ENCODE data around the gene PACRG.

PACRG gene

DNA sequence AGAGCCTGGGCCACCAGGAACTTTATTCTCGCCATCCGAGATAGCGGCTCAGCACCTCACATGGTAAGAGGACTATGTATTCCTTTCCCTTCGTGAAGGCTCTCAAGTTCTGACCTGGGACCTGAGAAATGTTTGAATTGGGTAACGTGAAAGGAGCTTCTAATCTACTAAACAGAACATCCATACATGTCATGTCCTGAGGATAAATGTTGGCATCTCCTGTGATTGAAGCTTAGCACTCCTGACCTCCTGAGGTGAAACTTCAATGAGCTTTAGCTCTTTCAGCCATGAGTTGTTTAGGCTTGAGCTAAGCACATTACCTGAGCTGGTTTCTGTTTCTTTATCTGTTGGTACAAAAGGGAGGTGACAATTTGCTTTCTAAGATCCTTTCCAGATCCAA is 280.9 kb downstream of the PACRG start:
- DNase-seq (ENCODE audit: low spot score): no peak

DNA sequence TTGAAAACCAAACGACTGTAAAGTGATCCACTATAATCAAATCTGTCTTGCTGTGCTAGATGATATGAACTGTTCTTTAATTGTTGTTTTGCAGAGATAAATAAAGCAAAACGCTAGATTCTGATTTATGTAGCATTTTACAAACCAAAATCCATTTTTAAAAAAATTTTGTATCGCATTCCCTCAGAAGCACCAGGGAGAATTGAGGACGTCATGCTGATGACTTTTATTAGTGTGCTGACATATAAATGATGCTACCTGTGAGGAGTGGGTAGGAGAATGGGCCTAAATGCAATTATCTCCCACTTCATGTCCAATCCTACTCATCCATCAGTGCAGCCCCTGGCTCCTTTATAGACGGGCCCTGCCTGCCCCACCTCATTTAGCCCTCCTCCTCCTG is 282.4 kb downstream of the PACRG start:
- DNase-seq (ENCODE audit: low spot score): no peak

DNA sequence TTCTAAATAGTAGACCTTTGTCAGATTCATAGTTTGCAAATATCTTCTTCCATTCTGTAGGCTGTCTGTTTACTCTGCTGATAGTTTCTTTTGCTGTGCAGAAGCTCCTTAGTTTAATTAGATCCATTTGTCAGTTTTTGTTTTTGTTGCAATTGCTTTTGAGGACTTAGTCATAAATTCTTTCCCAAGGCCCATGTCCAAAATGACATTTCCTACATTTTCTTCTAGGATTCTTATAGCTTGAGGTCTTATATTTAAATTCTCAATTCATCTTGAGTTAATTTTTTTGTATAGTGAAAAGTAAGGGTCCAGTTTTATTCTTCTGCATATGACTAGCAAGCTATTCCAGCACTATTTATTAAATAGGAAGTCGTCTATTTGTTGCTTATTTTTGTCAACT is 287.0 kb downstream of the PACRG start:
- DNase-seq (ENCODE audit: low spot score): no peak

DNA sequence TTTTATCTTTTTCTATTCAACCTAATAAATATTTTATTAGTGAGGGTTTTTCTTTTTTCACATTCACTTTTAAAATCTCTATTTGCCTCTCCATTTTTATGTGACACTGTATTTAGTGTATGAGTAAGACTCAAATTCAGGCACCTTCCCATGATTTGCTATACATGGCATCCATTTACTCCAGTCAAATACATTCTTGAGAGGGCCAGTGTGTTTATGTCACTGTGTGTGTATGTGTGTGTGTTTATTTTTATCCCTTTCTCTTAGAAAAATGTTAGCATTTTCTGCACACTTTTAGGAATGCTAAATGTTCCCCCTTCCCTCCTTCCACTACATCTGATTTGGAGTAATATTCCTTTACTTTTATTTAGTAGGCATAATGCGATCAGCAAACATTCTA is 290.0 kb downstream of the PACRG start:
- DNase-seq (ENCODE audit: low spot score): no peak

DNA sequence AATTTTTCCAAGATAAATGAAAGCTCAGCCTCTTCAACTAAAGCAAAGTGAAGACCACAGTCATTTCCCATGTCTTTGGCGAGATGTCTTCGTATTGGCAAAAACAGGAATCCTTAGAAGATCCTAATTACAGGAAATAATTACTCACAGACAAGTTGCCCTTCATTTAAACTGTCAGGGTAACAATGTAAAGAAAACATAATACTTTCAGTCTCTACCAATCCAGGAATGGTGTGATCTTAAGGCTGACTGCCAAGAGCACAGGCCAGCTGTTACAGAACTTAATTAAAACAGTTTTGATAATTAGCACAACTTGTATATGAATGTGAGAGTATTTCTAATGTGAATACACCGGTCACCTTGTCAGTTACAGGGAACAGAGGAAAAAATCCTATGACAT is 292.2 kb downstream of the PACRG start:
- DNase-seq (ENCODE audit: low spot score): no peak

DNA sequence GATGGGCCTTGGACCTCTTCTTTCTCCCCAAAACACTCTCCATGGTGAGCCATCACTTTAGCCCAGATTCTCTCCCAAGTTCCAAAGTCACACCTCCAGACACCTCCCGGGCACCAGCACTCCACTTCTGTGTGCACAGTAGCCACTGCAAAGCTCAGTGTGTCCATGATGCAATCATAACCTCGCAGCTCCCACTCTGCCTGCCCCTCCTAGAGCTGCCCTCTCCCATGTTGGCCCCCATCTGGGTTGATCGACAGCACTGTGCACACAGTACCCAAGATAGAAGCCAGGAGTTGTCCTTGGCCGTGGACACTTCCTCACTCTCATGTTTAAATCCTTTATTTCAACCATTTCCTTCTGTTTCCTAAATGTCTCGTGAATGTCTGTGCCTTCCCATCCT is 293.3 kb downstream of the PACRG start:
- no peak for DNase-seq (ENCODE audit: low spot score)

DNA sequence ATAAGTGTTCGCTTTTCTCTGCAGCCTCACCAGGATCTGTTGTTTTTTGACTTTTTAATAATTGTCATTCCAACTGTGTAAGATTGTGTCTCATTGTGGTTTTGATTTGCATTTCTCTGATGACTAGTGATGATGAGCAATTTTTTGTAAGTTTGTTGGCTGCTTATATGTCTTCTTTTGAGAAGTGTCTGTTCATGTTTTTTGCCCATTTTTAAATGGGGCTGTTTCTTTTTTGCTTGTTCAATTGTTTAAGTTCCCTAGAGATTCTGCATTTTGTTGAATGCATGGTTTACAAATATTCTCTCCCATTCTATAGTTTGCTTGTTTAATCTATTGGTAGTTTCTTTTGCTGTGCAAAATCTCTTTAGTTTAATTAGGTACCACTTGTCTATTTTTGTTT is 295.9 kb downstream of the PACRG start:
- no peak for DNase-seq (ENCODE audit: low spot score)

DNA sequence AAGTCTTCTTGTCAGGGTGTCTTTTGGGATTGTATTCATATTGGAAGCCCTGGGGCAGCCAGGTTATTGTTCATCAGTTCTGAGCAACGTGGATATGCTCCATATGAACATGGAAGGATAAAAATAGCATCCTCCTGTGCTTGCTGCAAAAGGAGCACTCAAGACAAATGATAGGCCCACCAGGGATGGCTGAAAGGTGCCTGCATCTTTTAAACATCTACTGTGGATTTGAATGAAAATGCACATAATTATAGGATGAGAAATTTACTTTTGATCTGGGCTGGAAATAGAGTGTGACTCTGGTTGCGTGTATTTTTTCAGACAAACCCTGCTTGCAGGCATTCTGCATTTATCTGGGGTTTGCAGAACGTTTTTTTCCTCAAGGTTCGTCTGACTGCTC is 299.1 kb downstream of the PACRG start:
- no peak for DNase-seq (ENCODE audit: low spot score)

DNA sequence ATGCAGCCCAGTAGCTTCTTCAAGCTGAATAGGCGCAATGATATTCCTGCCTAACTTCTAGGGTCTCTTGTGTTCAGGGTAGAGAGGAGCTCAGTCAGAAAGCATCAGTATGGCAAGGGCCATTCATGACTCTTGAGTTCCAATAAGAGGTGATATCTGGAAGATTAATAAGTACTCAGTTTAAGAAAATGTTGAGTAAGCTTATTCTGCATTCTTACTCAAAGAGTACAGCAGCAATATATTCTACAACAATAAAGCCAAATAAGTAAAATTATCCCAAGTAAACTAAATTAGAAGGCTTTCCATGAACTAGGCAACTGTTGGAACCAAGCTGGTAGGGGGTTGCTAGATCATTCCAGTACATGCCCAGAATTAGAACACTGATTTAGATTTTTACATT is 303.2 kb downstream of the PACRG start:
- no peak for DNase-seq (ENCODE audit: low spot score)

DNA sequence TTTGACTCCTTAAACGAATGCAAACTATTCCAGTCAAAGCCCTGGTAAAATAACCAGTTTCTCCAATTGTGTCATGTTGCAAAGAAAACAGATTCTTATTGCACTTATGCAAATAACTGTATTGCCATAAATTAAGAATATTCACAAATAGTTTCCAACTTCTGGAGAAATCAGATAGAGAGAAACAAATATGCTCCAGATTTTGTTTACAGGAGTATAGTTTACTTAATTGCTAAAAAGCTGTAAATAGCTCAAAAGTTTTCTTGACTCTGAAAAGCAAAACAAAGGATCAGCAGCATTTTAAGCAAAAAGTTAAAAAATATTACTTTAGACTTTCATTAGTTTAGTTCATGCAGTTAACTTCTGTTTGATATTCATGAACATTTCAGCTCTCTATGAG is 304.2 kb downstream of the PACRG start:
- DNase-seq (ENCODE audit: low spot score): no peak

DNA sequence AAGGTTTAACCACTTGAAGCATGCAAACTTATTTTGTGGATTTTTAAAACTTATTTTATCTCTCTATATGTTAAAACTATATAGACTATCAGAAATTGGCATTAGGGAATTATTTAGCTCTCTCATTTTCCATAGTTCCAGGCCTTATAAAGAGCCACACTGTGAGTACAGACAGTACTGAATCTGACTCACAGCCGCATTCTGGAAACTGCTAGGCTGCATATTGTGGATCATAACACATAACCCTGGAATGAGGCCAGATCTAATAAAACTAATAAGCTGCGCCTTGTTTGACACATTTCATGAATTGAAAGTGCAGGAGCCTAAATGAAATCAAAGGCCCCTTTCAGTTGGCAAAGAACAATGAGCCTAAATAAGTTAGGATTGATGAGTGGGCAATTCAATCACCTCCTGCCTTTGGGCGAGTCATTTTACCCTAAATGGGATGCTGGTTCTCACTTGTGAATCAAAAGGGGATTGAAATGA is 308.4 kb downstream of the PACRG start:
- DNase-seq (ENCODE audit: low spot score): no peak

DNA sequence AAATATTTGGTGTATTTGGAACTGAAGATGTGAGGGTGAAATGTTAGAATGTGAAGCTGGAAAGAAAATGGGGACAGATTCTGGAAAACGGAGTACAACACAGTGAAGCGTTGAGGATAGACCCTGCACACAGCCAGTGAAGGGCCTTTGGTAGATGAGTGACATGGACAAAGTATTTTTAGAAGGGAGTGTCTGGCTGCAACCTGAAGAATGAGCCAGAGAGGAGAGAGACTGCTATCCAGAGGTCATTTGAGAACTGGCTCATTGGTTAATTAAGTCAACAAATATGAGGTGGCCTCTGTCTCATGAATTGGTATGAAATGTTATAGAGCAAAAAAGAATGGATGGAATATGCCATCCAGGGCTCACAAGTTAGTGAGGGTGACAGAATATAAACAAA is 310.5 kb downstream of the PACRG start:
- DNase-seq (ENCODE audit: low spot score): no peak

DNA sequence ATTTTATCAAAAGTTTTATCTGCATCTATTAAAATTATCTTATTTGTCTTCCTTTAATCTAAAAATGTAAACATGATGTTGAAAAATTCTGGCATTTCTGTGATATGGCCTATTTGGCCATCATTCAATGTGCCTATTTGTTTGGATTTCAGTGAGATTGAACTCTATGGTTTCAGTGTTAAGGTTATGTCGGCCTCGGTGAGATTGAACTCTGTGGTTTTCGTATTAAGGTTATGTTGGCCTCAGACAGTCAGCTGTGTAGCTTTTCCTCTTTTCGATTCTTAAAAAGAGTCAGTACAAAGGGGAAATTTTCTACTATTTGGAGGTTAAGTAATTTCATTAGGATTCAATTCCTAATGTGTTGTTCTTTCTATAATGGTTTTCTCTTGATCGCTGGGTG is 320.6 kb downstream of the PACRG start:
- no peak for DNase-seq (ENCODE audit: low spot score)

DNA sequence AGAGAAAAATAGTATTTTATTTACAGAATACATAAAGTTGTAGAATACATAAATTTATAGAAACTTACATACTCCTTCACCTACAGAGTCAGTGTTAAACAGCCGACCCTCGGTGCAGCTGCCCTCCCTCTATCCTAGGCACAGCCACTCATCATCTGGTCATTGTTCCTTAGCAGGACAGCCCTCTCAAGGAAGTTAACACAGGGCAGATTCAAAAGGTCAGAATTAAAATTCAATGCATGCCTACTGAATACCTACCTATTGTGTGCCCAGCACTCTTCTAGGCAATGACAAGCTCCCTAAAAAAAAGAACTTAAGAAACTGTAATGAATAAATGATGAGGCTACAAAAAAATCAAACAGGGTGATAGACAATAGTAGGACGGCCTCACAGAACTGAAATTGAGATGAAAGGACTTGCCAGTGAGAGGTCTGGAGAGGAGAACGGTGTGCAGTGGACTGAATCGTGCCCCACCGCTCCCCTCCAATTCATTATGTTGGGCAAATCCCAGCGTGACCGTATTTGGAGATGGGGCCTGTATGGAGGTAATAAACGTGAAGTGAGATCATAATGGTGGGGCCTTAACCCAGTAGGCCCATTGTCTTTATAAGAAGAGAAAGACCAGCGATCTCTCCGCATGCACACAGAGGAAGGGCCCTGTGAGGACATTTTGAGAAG is 326.0 kb downstream of the PACRG start:
- no peak for DNase-seq (ENCODE audit: low spot score)

DNA sequence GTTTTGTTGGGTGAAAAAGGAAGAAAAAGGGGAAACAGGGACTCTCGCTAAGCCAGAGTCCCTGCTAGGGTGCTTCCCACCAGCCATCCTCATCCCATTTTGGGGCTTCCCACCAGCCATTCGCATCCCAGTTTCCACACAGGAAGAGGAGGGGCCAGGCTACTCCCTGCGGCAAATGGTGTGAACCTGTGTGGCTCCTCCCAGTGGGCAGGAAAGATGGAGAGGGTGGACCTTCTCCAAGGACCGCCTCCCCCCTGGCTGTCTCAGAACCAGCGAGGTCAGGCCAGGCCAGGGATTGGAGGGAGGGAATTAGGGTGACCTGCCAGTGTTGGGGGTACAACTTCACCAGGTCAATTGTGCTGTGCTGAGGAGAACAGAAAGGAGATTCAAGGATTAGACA is 326.9 kb downstream of the PACRG start:
- no peak for DNase-seq (ENCODE audit: low spot score)

DNA sequence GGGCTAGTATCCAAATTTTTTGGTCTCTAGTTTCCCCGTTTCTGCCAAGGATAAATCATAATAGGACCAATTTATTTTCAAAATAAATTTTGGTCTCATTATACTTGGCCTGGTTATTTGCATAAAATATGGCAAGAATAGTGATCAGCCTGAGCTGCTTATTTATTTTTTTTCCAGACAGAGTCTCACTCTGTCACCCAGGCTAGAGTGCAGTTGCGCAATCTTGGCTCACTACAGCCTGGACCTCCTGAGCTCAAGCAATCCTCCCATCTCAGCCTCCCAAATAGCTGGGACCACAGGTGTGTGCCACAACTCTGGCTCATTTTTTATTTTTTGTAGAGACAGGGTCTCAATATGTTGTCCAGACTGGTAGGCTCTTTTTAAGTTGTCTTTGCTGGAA is 329.5 kb downstream of the PACRG start:
- no peak for DNase-seq (ENCODE audit: low spot score)

DNA sequence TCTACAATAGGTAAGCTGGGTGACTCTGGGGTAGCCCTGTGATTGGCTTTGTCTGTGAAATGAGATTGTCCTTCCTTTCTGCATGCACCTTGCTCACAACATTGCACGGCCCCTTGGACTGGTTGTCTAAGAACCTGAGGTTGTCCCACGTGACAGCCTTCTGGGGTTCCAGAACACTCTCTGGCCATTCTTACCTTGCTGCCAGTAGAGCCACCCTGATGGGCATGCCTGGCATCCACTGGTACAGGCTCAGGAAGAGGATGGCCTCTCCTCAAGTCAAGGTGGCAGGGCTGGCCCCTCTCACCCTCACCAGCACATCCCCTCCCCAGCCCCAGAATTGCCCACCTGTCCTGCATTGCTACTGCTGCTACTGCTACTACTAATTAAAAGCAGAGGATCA is 335.0 kb downstream of the PACRG start:
- no peak for DNase-seq (ENCODE audit: low spot score)

DNA sequence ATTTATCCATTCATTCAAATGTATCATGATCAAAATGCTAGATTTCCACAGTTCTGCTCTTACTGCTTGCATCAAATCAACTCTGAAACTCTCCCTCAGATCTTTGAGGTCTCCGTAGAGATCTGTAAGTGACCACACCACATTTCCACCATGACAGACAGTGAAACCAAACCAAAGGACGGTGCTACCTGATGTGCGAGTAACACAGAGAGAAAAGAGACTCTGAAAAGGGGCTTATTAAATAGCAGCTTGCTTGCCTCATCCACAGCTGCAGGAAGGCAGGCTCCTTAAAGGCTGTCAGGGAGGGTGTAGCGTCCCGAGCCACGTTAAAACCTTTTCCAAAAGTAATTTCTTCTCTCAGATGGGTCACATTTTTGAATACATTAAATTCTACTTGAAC is 335.8 kb downstream of the PACRG start:
- no peak for DNase-seq (ENCODE audit: low spot score)

DNA sequence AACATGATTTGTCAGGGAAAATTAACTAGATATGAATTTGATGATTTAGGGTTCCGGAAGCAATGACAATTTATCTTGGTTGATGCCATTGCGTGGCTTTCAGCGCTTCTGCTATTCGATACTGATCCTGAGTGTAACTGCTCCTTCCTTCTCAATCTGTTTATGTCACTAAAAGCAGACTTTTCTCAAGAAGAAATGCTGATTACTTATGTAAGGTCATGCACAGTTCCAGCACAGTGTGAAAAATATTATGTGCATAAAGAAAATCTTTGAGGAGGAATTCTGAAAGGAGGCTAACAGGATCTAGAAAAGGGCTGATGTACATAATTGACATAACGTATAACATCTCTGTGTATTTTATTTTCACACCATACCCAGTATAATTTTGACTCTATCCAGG is 336.6 kb downstream of the PACRG start:
- no peak for DNase-seq (ENCODE audit: low spot score)

DNA sequence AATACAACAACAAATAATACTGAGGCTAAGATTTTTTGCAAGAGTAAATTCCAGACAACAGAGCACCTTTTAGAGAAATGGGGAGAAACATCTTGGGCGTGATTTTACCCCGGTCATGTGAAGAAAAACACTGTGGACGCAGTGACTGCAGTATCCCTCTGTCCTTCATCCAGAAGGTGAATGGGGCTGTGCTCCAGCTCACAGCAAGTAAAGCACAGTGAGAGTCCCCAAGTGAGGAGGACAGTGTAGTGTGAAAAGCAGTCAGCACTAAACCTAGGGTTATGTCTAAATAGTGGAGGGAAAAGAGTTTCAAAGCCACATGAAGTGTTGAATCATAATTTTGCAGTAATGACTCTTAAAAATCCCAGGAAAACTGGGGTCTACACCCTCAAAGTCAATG is 338.4 kb downstream of the PACRG start:
- DNase-seq (ENCODE audit: low spot score): no peak

DNA sequence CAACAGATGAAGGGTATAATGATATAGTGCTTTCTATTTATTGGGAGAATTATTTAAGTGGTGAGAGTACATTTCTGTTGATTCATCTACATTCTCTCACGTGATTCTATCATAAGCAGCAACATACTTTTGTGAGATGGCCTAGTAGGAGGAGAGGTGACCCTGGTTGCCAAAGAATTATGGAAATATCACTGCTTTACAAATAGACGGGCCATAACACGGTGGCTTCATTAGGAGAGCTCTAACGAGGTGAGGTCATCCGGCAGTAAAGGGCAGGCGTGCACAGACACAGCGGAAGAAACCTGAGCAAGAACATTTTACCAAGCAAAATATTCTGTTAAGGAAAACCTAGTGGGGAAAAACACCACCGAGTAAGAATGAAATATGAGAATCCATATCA is 349.4 kb downstream of the PACRG start:
- no peak for DNase-seq (ENCODE audit: low spot score)

DNA sequence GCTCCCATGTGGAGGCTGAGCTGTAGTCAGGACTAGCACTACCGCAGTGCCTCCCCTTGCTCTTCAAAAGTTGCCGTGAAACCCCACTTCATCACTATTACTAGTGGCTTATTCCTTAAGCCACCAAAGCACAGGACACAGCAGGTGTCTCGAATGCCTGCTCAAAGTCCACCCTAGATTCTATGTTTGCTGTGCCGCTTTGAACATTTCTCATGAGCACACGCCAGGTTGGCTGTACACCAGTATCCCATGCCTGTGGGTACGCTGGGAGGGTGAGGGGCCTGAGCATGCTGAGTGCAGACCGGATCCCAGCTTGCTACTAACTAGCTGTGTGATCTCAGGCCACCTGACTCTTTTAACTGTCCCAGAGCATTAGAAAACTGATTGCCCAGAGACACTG is 350.9 kb downstream of the PACRG start:
- no peak for DNase-seq (ENCODE audit: low spot score)

DNA sequence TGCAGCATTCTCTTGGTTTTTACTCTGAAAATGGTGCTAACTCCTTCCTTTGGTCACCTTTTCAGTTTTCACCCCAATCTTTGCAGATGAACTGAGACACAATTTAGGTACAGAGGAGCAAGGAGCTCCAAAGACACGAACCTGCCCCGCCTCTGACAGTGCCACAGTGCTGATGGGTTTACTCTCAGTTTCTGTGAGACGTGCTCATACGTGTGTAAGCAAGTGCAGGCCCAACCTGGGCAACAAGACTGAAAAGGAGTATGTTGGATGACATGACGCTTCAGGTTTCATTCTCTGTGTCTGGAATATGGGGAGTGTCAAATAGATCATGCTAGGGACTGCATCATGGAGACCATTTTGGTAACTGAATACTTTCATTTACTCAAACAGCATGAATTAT is 352.5 kb downstream of the PACRG start:
- DNase-seq (ENCODE audit: low spot score): no peak

DNA sequence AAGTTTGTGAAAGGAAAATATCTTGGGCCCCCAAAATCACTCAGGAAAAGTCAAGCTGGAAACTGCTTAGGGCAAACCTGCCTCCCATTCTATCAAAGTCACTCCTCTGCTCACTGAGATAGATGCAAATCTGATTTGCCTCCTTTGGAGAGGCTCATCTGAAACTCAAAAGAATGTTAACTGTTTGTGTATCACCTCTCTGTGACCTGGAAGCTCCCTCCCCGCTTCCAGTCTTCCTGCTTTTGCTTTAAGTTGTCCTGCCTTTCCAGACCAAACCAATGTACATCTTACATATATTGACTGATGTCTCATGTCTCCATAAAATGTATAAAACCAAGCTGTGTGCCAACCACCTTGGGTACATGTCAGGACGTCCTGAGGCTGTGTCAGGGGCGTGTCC is 355.4 kb downstream of the PACRG start:
- no peak for DNase-seq (ENCODE audit: low spot score)

DNA sequence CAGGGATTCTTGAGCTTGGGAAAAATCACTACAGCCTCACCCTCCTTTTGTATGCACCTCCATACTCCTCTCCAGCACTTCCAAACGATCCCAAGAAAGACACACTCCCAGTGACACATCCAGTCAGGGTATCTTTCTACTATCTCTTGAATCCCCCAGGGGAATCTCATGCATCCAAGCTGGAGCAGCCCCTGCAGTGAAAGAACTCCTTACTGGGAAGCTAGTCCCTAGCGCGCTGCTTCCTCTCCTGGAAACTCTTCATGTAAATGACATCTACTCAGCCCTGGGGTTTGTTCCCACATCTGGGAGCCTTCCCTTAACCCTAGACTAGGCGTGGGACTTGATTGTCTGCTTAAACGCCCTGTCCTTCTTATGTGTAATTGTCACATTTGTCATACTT is 357.7 kb downstream of the PACRG start:
- DNase-seq (ENCODE audit: low spot score): no peak
